ENCODE data around the gene EMC10.
"Not testable (repeated sequence)": the region's sequence is repeated elsewhere in the genome, so short reads cannot be mapped to it uniquely, and the experiment has no call there.

Gene EMC10

DNA sequence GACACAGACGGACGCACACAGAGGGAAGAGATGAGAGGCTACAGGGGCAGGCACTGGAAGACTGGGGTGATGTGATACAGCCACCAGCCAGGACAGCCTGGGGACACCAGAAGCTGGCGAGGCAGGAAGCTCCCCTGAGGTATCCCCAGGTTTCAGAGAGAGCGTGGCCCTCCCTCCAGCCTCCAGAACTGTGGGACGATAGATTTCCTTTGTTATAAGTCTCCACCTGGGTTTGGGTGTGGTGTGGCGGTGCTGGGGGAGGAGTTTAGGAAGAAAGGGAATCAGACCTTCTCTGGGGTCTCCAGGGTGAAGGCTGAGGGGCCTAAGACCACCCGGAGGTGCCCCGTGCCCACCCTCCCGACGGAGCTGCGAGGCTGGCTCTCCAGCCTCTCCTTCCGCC lies 40.1 kb downstream of the EMC10 start:
- DNase-seq: no peak

GRCh38 chr19:50516964-50517703 lies 40.8 kb downstream of the EMC10 start:
- DNase-seq: no peak

DNA sequence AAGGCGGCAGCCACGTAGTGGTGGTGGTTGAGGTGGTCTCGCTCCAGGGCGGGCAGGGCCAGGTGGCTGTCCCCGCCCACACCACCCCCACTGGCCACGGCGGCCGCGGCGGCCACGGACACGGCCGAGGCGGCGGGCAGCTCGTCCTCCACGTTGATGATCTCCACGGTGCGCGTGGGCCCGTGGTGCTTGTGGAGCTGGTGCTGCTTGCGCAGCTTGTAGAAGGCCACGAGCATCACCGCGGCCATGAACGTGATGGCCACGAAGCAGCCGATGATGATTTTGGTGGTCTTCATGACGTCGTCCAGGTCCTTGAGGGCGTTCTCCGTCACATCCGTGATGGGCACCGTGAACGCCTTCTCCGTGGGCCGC lies 41.4 kb downstream of the EMC10 start:
- no peak for DNase-seq

- DNase-seq: no peak
Observed at GRCh38 chr19:50518091-50519005, 42.0 kb downstream of the EMC10 start.

GRCh38 chr19:50519006-50519575 lies 42.8 kb downstream of the EMC10 start:
- DNase-seq: no peak

- DNase-seq: no peak
Observed at GRCh38 chr19:50520822-50521465, 44.6 kb downstream of the EMC10 start.

DNA sequence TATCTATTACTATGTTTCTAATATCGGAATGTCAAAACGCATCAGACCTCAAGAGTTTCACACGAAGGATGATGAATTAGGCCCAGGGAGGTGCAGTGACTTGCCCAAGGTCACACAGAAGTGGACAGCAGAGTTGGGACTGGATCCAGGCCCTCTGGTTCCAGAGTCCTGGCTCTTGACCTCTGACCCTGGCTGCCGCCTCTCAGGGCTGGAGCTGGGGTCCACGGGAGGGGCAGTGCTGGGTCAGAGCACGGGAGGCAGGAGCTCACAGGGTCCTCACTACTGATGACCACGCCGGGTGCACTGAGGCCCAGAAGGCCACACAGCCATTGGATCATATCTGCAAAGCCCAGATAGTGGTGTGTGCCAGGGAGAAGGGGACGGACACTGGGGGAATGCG lies 46.6 kb downstream of the EMC10 start:
- DNase-seq: no peak

DNA sequence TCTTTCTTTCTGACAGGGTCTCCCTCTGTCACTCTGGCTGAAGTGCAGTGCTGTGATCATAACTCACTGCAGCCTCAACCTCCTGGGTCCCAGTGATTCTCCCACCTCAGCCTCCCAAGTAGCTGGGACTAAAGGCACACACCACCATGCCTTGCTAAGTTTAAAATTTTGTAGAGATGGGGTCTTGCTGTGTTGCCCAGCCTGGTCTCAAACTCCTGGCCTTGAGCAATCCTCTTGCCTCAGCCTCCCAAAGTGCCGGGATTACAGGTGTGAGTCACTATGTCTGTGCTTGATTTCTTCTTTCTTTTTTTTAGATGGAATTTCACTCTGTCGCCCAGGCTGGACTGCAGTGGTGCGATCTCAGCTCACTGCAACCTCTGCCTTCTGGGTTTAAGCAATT lies 51.7 kb downstream of the EMC10 start:
- not testable (repeated sequence) for DNase-seq

DNA sequence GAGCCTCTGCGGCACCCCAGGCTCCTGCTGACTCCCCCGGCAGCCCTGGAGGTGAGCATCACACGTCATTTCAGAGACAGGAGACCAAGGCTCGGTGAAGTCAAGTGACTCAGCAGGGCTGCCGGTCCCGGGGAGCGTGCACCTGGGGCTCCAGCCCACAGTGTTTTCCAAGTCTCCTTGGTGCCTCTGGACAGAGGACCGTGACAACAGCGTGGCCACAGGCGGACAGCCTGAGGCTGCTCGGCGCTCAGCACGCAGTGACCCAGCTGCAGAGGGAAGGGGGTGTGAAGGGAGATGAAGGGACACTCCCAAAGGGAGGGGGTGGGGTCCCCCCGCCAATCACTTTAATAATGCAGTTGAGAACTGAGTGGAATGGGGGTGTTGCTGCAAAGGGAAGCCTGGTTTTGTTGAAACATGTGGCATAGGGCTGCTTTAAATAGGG lies 54.9 kb downstream of the EMC10 start:
- no peak for DNase-seq

GRCh38 chr19:50532952-50533351 lies 56.6 kb downstream of the EMC10 start:
- DNase-seq: no peak

DNA sequence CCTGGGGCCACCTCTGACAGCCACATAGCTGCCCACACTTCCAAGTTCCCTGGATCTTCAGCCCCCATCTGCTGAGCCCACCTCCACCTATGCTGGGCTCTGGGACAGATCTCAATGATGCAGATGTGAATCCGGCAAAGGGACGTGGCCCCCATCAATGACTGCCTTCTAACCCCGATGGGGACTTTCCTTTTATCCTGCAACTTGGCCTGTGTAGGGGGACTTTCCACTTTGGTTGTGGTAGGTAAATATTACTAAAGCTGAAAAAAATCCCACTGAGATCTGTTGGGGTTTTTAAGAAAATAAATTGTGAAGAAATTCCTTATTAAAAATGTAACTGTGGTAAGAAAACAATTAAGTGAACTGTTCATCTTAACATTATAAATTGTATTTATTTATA lies 58.2 kb downstream of the EMC10 start:
- DNase-seq: no peak

- DNase-seq: no peak
Observed at GRCh38 chr19:50535672-50536187, 59.4 kb downstream of the EMC10 start.

GRCh38 chr19:50536662-50537305 lies 60.5 kb downstream of the EMC10 start:
- no peak for DNase-seq

GRCh38 chr19:50537306-50537685 lies 61.0 kb downstream of the EMC10 start:
- DNase-seq: no peak

- peak; percentile 79 for DNase-seq
Observed at GRCh38 chr19:50537769-50538230, 61.5 kb downstream of the EMC10 start.

Measured in fibroblast of skin of scalp (primary cell).